ENCODE results near the gene GPC3.
A peak's percentile ranks its signal among the peaks of the same experiment; 100 is the strongest.

The GPC3 gene

DNA sequence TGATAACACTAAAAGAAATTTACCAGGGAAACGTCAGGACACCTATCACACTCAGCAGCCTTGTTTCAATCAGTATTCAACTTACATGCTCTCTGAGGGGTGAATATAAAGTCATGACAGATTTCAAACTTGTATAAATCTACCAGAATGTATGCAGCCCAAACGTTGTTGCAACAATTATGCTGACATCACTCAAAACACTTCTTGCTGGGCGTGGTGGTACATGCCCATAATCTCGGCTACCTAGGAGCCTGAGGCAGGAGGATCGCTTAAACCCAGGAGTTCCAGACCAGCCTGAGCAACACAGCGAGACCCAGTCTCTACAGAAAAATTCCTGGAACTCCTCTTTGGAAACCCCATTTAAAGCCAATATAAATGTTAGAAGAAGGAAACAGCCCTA lies 303.5 kb downstream of the GPC3 start:
- DNase-seq (ENCODE audit: low spot score), result no peak

DNA sequence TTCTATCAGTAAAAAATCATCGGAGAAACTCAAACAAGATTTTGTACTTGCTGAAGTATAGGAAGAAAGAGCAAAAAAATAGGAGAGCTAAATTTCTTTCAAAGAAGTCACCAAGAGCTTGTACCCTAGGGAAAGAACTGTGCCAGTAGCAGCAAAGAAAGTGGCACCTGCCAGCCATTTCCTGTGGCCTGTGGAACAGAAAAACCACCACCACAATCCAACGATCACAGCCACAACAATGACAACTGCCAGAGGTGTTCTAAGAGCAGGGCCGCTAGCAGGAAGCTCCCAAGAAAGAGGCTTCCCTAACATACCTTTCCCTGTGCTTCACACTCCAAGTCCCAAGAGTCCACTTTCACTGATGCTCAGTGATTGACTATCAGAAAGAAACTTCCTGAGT lies 304.0 kb downstream of the GPC3 start:
- DNase-seq (ENCODE audit: low spot score), result no peak

DNA sequence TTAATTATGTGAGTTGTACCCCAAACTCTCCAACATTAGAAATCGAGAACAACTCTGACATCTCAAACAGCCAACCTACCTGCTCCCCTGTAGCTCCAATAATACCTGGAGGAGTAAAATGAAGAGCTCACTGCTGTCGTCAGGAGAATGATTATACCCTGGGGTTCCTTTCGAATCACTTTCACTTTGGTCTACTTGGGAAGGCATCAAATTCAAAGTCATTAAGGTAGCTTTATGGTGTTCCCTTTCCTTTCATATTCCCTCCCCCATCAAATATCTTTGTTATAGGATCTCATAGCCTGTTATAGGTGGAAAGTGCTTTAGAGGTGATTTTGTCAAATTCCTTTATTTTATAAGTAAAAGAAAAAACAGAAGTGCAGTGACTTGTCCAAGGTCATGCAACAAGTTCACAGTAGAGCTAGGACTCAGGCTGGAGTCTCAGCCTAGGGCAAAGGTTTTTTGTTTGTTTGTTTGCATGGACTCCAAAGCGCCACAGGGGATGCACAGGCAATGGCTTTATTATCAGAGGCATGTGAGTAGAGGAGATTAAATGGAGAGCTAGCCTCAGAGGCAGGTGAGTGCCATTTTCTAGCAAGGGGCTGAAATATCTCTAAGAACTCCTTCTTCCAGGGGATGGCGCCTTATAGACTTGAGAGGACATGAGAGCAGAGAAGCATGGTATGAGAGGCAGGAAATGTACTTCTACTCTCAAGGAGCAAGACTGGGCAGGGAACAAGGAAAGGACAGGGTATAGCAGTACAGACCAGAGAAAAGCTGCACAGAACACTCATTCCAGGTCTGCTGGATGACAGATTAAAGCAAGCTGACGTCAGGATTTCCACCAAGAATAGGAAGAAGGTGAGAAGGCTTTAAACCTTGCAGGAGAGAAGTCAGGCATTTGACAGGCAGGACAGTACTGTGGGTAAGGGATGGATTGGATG lies 308.0 kb downstream of the GPC3 start:
- no peak for DNase-seq (ENCODE audit: low spot score)

DNA sequence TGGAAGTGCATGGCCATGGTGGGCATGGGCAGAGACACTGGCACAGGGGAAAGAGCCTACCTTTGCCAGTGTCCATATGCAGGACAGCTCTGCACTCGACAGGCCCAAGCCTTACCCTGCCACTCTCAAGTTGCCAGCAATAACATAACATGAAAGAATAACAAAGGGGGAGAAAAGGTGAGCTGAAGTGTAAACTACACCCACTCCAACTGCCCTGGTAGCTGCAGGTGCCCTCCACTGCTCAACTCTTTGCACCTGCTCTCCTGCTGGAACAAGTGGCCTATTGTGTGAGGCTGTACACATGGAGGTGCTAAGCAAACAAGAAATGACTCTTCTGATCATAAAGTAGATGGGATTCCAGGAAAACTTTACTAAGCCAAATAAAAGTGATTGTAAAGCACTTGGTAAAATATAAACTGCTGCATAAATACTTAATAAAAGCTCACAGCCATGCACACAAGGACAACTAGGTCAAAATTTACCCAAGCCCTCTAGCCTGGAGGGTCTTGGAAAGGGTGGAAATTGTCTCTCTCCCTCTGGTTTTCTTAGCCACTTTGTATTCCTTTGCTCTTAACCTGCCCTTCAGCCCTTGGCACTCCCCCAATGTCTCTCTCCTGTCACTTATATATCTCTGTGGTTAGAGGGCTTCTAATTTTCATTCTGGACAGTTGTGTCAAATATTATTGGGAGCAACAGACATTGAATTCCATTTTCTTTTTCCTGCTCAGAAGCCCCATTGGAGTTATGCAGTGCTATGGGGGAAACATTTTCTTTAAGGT lies 308.9 kb downstream of the GPC3 start:
- no peak for DNase-seq (ENCODE audit: low spot score)

DNA sequence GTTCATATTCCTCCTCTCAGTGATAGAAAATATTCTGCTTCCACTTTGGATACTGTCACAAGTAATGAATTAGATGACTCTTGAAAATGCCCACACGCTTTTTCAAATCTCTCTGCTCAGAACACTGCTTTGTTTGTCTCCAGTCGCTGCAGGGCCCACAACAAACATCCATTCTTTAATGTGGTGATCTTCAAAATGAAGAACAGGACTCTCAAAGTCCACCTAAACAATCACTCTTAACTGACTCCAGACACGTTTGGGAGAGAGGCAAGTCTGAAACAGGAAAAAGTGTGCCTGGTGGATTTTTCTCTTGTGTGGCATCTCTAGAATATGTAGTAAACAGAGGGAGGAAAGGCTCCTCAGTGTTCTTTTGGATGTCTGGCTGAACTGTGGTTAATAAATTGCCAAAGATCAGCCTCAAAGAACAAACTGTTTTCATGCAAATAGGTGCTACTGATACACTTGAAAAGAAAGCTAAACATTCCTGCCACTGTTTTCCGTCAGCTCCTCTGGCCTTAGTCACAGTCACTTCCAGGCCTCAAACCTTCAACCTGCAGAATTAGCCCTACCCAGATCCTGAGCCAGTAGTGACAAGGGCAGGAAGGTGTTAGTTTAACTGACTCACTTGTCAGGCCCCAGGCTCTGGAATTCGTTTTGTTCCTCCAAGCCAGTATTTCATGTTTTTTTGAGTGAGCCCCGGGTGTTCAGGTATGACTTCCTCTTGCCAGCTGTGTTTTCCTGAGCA lies 310.5 kb downstream of the GPC3 start:
- no peak for DNase-seq (ENCODE audit: low spot score)

DNA sequence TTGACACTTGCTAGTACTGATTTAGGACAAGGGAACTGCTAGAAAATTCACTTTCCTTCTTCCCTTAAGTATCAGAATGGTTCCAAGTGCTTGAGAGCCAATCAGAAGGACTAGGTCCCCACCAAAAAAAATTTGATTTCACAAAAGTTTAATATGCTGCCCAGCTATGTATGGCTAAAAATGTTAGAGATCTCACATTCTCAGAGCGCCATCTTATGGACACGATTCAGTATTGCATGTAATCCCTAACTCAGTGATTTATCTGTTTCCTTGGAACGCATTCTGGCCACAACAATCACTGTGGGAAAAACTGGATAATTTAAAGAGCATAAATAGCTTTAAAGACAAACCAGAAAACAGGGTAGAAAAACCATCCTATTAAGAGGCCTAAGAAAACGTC lies 315.0 kb downstream of the GPC3 start:
- peak; percentile 39 for DNase-seq (ENCODE audit: low spot score)

DNA sequence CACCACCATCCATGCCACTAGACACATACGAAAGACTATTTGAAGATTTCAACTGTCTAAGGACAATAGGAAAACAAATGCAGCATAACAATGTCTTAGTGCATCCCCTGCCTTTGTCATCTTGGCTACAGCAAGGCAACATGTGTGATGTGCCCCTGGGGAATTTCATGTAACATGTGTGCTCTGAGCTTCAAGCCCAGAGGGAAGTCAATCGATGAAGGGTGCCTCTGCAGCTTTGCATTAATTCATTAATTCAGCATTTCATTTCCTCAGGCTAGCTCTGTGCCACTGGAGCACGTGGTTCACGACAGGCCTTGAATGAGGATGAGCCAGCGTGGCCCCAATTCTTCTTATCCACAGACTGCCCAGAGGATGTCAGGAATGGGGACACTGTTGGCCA lies 316.2 kb downstream of the GPC3 start:
- DNase-seq (ENCODE audit: low spot score), result no peak

DNA sequence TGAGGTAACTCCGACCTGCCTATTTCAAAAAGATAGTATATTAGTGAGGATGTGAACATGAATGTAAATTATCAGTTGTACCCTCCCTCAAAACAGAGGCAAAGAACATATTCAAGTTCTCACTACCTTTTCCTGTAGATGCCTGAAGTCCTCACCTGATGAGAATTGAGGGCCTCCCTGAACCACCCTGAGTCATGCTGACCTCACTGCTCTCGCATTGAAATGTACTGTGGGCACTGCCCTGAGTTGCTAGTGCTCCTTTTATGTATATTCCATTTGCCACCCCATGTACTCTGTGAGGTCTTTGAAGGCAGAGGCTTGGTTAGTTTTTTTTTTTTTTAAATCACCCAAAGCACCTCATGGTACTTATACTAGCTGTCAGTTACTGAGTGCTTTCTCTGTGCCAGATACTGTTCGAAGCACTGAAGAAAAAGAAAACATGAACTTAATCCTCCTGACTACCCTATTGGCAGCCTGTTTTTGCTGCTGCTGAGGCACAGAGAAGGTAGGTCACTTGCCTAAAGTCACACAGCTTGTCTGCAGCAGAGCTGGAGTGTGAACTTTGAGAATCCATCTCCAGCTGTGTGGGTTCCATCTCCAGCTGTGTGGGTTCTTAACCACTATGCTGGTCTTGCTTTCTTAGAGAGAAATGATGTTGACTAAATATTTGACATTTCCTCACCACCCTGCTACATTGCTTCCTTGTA lies 317.0 kb downstream of the GPC3 start:
- DNase-seq (ENCODE audit: low spot score), result no peak

DNA sequence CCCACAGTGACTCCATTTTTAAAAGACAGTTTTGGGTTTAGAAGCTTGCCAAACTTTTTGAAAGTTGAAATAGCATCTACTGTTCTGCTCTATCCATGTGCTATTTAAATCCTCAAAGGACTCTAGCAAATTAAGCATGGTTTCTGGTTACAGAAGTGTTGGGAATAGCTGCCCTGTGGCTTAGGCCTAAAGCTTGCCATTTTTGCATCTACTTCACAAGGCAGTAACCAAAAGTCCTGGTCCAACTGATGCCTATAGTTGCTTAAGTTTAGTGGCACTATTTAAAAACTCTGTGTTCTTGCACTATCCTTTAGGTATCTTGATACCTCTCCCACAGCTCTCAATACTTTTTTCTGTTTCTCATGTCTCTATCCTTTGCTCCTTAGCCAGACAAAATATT lies 319.1 kb downstream of the GPC3 start:
- DNase-seq (ENCODE audit: low spot score), result no peak

DNA sequence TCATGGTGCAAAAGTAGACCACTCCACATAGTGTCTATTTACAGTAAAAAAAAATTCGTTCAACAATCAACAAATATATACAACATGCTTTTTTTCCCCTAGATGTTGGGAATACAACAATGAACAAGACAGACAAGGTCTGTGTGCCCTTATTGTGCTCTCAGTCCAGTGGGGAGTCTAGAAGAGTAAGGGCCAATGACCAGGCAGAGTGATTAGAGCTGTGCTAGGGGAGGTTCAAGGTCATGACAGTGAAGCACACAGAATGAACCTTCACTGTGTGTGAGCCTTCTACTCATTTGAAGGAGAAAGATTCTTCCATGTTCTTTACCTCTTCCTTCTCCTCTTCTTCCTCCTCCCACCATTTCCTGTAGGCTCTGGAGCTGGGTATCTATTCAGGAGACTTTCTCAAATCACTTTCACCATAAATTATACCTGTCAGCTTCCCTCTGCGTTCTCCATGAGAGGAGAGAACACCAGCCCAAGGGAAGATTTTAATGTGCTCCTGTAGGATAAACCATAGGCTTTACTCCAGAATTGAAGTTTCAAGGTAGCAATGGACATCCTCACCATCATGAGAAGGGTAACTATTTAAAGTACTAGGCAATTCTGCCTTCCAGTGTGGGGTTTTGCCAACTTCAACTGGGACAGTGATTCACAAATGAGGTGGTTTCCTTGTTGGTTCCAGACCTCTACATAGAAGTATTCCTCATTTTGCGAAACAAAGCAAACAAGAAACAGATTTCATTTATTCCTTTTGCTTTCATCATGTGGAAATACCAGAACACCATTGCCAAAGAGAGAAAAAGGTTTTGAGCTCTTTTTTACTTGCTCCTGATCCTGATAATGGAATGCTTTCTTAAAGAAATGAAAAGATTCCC lies 323.2 kb downstream of the GPC3 start:
- no peak for DNase-seq (ENCODE audit: low spot score)

DNA sequence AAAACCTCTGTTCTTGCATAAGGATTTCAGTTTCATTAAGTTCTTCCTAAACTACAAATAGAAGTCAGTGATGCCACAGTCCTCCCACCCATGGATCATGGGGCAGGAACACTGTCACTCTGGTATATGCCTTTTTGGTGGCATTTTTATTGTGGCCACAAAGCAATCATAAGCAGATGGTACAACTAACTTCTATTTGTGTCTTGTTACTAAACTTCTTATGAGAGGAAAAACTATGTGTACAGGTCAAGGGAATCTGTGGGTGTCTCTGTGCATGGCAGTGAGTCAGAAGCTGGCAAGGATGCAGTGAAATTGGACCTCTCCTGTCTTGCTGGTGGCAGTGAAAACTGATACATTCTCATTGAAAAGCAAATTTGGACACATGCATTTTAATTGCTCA lies 325.1 kb downstream of the GPC3 start:
- no peak for DNase-seq (ENCODE audit: low spot score)

DNA sequence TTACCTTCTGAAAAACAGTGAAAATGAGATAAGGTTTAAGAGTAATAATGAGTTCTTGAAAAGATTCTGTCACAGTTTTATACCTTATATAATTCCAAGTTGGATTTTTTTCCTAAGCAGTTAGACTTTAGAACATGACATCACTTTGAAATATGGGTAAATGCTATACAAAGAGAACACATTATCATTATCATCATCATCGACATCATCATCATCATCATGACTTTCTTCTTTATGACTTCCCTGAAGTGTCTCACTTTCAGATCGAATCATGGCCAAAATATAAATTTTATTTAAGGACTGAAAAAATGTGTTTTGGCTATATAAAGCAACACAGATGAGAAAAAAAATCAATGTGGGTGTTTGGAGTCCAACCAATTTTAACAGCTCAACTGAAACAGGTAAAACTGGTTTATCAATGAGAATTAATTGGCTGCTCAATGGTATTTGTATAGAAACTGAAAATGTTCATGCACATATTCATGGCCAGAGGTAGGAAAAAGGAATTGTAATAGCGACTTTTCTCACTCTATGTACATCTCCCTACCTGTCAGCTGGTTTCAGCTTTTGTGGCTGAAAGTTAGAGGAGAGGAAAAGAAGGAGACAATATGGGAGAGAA lies 327.0 kb downstream of the GPC3 start:
- DNase-seq (ENCODE audit: low spot score), result no peak

DNA sequence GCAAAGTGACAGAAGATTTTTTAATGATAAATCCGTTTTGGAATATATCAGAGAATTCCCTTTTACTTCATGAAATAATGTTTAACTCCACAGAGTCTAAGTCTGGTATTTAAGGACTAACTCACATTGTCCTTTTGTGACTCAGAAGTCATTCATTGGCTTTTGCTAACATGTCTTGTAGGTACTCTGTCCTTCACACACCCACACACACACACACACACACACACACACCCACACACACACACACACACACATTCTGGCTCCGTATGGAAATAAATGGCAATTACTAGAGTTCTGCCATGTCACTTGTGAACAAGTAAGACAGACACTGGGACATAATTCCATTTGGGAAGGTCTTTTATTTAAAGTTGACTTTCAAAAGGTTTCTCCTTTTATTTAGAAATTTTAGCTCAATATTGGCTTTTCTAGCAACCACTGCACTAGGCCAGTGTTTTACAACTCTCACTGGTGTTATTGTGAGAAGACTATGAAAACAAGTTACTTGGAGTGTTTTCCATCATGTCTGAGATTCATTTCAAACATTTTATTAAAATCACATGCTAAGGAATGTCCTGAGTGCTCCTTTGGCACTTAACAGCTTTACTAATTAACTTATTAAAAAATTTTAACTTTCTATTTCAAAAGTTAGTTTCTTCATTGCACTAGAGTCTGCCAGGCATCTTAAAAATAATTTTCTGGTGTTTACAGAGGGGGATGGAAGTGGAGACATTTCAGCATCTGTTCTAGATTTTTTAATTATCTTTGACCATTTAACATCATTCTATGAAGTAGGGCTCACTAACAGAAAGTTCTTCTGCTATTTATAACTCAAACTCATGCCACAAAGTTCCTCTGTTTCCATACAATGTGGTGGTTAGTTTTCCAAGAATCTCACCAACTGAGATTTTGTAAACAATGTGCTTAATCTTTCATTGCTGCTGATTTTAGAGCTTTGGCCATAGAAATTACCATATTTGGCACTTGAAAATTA lies 329.8 kb downstream of the GPC3 start:
- DNase-seq (ENCODE audit: low spot score), result no peak

DNA sequence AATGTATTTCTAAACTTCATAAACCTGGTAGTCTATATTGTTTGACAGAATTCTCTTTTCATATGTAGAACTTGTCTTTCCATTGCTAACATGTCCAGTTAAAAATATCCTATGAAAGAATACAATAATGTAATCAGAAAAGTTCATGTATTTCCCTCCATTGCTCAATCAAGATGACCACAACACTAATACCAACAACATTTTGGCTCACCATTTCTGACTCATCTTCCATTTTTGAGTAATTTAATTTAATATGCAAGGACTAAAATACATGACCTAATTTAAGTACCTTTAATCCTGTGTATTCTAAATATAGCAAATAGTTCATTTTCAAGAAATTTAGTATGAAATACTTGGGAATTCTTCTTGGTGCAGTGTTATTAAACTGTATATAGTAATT lies 330.6 kb downstream of the GPC3 start:
- DNase-seq (ENCODE audit: low spot score), result no peak

DNA sequence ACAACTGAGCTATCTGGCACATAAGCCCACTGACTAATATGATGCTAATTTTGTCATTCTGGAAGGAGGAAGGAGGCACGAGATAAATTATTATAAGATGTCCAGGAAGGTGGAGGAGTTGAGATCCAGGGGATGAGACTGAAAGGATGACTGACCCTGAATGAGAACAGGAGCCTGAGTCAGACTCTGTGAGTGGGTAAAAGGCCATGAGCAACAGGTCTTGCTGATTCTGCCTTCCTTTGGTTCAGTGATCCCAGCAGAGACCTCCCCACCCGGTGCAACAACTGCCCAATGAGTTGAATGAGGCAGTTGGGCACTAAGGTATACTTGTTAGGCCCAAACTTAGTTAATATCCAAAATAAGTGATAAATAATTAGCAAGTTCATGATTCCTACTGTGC lies 332.0 kb downstream of the GPC3 start:
- DNase-seq (ENCODE audit: low spot score), result no peak

DNA sequence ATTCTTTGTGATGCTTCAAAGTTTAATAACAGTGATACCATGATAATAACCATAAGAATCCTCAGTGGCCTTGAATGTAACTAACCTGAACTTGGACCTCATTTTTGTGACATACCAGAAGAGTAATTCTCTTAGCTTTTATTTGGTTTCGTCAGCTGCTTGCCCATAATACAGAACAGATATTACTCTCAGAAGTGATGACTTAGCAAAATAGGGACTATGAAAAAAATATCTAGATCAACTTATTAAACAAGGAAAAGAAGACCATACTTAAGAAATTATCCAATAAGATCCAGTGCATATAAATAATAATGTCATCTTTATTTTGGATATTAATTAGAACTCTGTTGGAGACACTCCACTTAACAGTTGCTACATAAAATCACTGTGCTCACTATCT lies 333.2 kb downstream of the GPC3 start:
- no peak for DNase-seq (ENCODE audit: low spot score)

DNA sequence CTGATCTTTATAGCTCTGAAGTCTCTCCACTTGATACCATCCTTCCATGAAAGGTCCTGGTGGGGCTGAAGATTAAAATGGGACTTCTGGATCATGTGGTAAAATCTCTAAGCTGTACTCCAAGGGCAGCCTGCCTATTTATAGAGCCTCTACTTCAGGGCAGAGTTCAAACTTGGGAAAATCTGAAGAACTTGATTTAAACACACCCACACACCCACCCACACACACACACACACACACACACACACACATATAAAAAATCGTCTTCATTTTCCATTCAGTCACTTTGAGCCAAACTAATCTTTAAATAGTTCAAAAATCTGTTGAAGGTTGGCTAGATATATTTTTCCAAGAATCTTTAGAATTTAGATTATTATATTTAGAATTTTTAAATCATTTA lies 335.2 kb downstream of the GPC3 start:
- no peak for DNase-seq (ENCODE audit: low spot score)

DNA sequence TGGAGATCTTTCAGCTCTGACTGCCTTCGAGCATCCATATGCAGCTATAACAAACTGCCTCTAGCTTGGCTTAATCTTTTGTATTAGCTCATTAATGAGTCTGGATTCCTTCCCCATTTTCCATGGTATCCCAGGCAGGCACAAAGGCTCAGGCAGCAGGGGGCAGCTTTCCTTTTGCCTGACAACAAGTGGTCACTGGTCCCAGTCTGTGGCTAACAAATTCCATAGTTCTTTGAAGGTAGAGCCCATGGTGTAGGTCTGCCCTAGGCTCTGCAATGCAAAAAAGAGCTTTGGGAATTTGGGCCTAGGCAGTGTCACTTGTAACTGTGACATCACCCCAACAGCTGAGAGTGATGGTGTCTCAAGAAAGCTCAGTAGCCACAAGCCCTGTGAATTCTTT lies 335.7 kb downstream of the GPC3 start:
- DNase-seq (ENCODE audit: low spot score), result no peak

DNA sequence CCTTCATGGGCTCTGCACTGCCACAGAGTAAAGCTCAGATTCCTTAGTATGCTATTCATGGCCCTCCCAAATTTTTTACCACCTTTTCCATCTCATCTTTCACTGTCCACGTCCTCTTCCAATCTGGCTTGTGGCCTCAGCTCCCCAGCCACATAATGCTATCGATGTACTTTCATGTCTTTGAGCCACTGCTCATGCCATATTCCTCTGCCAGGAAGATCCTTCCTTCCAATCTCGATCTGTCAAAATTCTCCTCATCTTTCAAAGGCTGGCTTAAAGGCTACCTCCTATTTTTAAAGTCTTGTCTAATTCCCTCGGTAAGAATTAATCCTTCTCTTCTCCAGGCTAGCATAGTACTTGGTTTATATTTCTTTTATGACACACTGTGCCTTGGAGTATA lies 336.8 kb downstream of the GPC3 start:
- DNase-seq (ENCODE audit: low spot score), result no peak
